ELF-1 (cell line): ENCODE data around the gene DPT.

ENCODE experiments used
- DNase-seq: peaks from one replicate; pipeline ENCODE4 v3.0.0-alpha.2; 2016; ENCODE audit warnings: low read depth, low spot score

The DPT gene

DNA sequence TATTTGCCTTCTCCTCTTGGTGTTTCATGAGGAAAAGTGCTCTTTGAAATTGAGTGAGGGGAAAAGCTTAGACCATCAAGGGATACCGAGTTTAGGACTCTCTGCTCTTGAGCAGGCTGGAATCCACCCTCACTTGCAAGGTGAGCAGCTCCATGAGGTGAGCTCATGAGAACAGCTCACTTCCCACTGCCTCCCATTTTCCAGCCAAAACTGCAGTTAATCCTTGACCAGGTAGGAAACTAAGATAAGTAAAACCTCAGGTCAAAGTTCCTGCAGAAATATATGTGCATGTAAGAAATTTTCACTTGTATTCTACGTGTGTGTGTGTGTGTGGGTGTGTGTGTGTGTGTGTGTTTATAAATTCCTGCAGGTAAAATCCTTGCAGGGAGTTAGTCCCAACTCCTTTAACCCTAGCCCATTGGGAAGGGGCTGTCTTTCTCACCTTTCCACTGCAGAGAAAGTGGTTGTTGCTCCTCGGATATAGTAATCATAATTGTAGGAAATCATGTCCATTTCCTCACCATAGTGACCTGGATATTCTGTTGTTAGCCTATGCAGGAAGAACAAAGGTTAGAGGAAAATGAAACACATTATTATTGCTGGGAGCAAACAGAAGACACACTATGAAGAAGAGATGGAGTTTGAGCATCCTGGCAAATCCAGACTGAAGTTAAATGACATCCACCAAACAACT lies 28.3 kb downstream of the DPT start:
- DNase-seq = no peak

DNA sequence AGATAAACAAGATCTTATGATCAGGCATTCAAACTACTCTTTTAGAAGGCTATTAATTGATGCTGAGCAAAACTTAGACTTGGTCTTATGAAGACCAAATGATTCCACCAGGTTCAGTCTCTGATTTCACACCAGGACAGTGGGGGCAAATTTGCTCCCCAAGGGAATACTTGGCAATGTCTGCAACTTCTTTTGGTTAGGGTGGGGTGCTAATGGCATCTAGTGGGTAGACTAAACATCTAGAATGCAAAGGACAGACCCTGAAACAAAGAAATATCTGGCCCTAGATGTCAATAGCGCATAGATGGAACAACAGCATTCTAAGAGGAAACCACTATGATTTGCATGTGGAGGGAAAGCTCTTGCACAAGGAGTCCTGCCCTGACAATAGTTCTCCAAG lies 30.6 kb downstream of the DPT start:
- no peak for DNase-seq

DNA sequence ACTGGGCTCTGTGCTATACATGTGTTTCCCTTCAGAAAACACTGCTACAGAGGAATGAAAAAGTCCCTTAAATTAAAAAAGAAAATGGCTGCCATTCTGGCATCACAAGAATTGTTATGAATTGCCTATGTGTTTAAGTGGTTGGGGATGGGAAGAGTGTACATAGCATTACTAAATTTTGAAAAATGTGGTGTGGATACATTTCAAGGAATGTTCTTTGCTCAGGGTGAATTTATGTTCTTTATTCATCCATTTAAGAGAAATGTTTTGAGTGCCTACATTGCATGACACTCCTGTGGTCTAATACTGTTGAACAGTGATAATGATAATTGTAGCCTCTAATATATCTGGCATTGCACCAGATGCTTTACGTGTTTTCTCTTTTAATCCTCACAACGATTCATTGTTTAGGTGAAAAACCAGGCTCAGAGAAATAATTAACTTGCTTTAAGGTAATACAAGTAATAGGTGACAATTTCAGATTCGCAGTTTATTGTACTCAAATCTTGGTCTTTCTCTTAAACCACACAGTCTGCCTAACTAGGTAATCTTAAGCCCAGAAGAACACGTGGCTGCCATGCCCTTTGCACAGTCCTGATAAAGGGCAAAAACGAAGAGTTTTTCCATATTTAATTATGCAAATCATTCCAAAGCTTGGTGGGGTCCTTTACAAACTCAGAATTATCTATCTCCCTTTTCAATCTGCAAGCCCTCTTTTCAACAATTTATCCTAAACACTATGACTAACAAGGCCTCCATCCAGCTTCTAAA lies 31.5 kb downstream of the DPT start:
- DNase-seq = no peak

DNA sequence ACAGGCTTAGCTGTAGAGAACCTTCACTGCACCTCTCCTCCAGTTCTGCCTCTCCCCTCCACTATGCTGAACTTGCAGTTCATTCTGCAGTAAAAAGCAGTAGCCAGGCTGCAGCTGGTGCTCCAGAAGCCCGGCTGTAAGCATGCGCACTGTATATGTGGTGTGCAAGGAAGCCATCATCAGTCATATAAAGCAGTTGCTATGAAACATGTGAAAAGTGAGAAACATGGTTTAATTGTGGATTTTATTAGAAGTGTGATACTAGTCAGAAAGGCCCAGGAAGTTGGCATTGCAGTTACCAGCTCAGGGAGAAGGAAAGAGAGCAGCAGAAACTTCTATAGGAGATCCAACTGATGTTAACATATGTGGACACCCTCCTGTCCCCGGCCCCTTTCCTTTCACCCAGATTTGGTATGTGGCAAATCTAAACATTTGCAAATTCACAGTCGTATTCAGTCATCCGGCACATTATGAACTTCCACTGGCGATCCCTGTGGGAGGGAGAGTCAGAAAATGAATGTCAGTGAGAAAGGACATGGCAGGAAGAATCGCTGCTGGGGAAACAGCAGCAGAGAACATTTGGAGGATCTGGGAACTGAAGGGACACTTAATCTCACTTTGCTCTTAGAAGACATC lies 32.8 kb downstream of the DPT start:
- DNase-seq = no peak

DNA sequence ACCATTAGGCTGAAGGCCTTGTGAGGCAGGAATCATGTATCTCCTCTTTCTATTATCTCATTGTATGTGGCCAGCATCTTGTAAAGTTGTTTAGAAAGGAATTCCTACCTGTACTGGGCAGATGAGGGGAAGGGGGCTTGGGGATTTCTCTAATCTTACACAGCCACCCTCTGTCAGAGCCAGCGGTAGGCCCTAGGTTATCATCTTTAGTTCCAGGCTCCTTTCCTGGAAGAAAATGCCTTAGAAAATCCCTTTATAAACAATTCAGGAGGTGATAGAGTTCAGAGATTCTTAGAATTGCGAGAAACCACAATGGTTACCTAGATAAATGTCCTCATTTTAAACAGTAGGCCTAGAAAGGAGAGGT lies 35.2 kb downstream of the DPT start:
- no peak for DNase-seq

DNA sequence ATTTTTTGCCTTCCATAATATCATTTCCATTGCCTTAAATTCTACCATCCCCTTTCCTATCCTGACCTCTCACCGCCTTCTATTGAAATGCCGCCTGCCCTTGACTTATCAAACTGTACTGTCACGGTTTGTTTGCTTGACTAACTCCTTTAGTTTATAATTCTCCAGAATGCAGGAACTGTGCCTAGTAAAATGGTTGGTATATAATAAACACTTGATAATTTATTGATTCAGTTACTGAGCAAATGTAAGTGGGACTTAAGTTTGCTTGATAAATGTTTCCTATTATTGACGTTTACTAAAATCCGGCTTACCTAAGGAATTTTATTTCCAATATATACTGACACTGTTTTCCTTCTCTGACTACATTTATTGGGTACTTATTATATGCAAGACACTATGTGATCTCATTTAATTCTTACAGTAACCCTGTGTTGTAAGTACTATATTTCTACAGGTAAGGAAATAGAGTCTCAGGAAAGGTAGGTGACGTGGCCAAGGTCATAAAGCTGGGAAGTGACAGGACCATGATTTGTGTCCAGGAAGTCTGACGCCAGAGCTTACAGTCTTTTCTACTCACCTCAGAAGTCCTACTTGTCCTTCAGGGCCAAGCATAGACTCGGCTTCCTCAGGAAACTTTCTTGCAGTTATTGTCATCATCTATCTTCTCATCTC lies 35.7 kb downstream of the DPT start:
- no peak for DNase-seq

DNA sequence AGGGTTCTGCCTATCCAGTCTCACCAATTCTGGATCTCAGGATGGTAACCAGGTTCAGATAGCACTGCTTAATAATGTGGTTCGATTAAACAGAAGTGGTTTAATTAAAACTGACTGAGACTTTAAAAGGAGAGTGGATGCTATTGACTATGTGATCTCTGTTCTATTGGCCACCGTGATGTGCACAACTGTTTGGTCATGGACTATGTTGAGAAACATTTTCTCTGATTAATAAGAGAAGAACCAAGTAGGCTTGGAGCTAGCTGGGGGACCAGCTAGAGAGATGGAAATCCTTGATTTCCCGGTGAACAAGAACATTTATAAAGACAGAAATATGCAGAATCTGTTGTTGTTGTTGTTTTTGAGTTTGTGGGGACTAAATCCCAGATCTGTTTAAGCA lies 36.5 kb downstream of the DPT start:
- no peak for DNase-seq

DNA sequence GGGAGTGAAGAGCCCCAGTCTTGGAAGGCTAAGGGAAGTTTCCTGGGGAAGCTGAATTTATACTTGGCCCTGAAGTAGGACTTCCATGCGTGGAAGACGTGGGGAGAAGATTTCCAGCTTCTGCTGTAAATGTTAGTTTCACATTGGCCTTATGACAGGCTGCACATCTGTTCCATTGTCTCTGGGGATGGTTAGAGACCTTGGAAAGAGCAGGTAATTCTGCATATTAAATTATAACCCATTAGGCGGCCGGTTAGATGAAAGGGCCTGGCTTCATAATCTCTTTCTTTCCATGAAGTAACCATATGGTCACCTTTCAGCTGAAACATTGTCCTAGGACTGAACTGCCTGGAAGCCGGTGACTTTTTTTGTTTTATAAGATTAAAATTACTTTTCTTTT lies 37.5 kb downstream of the DPT start:
- DNase-seq = no peak

DNA sequence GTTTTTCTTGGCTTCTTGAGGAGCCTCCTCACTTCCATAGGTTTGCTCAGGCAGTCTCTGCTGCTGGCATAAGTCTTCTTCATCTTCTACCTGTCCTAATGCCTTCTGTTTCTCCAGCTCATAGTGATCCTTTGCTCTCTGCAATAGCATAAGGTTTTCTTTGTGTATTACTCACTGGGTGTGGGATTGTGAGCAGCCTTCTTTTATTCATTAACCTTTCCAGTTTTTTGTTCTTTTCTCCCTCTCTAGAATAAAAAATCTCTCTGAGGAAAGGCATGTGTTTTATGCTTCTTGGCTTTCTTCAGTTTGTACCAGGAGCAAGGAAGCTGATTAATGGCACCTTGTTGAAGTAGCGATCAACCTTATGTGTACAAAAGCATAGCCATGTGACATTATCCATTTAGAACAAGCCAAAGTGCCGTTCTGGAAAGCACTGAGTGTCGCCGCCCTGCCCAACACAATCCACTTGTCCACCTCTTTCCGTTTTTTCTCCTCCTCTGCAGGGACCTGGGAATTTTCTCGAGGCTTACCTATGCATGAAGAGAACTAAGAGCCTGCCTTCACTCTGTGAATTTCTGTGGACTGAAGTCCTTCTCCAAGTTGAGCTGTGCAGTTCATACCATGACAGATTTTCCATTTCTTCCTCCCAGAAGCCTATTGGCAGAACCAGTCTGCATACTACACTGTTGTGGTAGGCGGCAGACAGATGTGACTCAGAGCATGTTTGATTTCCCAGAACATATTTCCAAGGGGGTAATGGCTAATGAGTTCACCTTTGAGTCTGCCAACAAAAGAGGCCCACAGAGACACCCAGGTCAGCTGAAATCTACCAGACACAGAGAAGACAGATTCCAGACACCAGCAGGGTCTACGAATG lies 39.0 kb downstream of the DPT start:
- peak; percentile 10 for DNase-seq

DNA sequence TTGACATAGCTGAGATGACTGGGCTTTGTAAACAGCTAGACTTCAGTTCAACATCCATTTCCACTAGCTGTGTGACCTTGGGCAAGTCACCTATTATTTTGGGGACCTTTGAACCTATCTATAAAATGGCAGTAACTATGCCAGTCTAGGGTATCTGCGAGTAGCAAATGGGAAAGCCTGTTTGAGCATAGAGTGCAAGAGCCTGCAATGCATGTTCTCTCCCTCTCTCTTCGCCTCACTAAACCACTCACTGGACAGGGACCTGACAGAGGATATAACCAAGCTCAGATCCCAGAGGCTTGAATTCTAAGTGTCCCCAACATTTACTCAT lies 39.7 kb downstream of the DPT start:
- no peak for DNase-seq

DNA sequence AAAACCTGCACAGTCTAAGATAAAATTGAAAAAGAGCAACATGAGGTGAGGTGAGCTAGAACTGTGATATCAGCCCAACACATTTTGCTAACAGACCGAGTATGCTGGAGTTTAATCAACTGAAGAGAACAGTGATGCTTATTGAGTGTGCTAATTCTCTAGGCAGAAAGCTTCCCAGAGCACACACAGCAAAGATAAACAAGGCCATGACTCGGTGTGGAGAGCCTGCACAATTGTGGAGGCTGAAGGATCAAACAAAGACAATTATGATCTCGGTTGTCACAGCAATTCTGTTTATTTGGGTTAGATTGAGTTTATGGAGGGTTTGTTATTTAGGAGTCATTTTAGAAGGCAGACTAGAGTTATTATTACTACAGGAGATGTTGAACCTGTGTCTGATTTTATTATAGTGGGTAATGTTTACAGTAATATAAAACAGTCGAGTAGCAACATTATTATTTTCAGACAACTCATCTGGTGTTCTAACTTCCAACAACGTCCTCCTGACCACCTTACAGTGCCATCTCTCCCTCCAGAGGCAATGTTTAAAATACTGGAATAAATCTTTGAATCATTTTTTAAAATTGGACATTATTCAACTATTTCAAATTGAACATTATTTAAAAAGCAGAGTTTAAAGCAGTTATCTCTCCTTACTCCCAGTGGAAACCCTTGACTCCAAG lies 40.2 kb downstream of the DPT start:
- no peak for DNase-seq

DNA sequence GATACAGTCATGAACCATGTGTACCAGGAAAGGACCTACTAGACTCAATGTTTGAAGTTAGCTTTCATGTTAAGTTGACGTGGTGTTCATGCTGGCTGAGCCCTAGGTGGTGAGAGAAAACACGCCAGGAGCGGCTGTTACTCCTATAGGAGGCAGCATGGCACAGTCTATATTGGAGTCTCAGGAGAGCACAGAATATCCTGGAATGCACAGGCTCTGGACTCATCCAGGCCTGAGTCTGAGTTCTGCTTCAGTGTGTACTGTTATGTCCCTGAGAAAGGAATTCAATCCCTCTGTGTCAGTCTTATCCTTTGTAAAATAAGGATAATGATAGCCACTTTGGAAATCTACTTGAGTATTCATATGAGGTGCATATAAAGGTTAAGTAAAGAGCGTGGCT lies 41.2 kb downstream of the DPT start:
- peak; percentile 10 for DNase-seq

DNA sequence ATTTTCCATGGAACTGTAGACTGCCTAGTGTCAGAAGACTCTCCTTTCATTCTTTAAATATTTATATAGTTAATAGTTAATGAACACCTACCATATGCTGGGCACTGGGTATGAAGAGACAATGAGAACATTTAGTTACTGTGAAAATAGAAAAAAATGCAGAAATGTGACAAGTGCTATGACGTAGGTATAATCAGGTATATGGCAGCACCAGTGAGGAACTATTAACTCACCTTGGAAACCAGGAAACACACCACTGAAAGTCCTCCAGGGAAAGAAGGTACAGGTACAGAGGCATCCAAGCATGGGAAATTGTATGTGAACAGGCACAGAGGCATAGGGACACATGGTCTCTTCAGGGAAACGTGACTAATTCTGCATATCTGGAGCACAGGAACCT lies 42.3 kb downstream of the DPT start:
- no peak for DNase-seq

DNA sequence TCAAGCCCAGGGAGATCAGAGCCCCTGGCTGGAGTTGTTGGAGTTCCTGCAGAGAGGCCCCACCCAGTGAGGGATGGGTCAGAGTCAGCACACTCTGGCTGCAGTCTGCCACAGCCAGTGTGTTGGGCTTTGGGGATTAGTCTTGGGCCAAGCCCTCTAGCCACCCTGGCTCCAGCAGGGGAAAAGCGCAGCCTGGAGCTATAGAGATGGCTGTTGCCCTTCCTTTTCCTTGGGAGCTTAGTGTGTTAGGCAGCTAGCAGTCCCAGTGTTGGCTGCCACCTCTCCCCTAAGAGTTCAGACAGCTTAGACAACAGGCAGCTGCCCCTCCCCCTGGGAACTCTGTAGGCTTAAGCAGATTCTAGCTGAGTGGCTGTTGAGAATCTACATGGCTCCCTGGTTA lies 45.1 kb downstream of the DPT start:
- peak; percentile 8 for DNase-seq

DNA sequence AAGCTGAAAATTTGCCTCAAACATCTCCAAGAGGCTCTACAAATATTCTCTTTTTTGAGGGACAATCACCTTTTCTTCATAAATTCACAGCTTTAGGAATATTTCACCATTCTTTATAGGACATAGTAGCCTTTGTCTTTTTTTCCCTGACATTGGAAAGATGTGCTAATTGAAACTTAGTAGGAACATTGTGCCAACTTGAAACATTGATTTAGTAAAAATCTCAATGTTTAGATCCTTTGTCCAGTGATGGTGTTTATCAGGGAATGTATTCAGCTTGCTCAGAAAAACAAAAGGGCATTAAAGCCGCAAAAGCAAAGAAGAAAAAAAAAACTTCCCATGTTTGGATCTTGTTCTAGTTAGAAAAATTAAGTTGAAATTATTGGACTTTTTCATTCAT lies 52.1 kb downstream of the DPT start:
- DNase-seq = no peak

DNA sequence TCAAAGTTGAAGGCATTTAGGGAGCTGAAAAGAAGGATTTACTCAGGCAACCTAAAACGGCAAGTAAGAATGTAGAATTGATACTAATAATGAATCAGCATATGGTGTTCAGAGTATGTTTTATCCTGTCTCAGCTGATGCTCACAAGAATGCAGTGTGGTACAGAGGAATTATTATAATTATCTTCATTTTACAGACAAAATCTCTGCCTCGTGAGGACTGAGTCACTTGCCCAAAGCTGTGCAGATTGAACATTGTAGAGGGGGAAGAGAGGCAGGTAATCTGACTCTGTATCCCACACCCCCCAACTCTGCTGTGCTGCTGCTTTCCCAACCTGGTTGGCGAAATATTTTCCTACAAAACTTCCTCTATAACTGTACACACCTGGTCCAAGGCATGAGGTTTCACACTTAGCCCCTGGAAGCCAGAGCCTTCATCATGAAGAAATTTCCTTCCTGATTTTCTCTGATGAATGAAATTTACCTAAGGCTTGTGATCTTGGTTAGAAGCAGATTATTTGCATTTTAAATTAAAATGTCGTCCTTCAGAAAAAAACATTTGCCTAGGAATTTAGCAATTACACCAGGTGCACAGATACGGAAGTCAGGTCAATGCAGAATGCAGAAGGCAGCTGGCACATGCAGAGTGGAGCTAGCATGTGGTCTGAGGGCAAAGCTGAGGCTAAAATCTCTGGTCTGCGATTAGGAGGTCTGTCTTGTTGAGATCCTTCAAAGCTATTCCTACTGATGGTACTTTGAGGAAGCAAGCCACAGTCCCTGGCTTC lies 52.8 kb downstream of the DPT start:
- DNase-seq = no peak

DNA sequence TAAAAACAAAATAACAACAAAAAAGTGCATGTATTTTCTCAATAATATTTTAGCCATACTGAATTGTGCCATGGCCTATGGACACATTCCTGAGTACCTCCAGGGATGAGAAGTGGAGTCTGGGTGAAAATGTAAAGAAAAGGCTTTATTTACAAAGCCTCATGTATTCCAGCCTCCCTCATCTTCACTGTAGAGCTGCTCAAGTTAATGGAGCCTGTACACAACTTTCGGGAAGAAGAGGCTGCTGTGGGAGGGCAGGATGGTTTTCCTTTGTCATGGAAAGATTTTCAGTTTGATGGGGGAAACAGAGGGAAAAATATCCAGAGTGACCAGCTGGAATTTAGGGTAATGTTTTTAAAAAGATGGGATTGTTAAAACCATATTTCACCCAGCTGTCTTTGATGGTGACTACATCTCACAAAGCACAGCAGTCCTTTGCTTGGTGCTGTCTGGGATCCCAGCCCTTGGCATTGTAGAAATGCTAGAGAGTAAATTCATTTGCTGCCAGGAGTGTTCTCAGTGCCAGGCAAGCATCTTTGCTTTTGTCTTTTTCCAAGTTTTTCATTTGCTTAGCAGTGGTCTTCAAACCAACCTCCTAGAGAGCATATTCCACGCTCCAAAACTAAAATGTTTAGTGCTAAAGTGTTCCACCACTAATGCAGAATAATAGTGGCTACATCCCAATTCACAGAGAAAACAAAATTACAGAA lies 54.9 kb downstream of the DPT start:
- no peak for DNase-seq

DNA sequence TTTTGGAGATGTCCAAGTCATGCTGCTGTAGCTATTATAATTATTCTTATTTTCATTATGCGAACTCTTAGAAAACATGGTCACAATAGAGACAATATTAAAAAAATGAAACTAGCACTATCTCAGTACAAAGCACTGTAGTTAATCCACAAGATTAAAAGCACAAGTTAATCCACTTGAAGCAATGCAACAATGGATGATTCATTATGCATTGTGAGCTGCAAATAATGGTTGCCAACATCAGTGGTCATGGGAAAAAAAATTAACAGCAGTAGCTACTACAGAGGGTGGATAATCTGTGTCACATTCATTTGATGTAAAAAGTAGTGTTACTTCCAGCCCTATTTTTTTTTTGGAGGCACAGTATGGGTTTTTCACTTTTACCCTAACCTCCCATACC lies 56.7 kb downstream of the DPT start:
- no peak for DNase-seq

DNA sequence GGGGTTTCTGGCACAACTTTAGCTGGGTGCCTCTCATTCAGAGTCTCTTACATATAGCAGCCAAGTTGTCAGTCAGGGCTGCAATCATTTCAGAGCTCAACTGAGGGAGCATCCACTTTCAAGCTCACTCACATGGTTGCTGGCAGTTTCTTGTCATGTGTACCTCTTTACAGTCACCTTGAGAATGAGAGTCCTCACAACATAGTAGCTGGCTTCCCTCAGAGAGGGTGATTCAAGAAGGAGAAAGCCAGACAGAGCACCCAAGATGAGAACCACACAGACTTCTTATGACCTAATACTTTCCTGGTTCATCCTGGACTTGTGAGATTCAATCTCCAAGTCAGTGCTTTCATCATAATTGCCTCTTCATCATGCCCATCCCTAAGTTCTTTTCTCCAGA lies 57.2 kb downstream of the DPT start:
- DNase-seq = no peak

DNA sequence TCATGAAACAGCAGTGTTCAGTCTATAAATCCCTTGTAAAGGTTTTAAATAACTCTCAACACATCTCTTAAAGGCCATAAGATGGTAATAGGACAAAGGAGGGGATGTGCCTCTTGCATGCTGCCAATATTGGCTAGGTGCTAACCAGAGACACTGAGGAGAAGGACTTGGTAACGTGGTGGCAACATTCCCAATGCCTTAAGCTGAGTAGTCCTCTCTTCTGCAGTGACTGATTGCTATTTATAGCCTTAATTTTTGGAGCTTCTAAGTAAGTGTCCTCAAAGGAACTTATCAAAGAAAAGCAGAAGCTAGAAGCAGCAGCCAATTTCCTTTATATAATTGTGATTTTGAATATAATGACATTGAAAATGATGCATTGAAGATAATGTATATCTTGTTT lies 63.0 kb downstream of the DPT start:
- no peak for DNase-seq
